ENCODE data around the gene KRT78.
"Not testable (repeated sequence)": the region's sequence is repeated elsewhere in the genome, so short reads cannot be mapped to it uniquely, and the experiment has no call there.

The KRT78 gene

GRCh38 chr12:52809166-52809565 is 39.6 kb downstream of the KRT78 start:
- DNase-seq, result no peak

GRCh38 chr12:52808573-52809160 is 40.1 kb downstream of the KRT78 start:
- no peak for DNase-seq

- no peak for DNase-seq
Observed at GRCh38 chr12:52807544-52808470, 41.0 kb downstream of the KRT78 start.

GRCh38 chr12:52806821-52807543 is 41.8 kb downstream of the KRT78 start:
- DNase-seq, result no peak

GRCh38 chr12:52806169-52806811 is 42.5 kb downstream of the KRT78 start:
- DNase-seq, result no peak

GRCh38 chr12:52805739-52806138 is 43.1 kb downstream of the KRT78 start:
- DNase-seq, result no peak

- no peak for DNase-seq
Observed at GRCh38 chr12:52805000-52805399, 43.8 kb downstream of the KRT78 start.

GRCh38 chr12:52802442-52802841 is 46.4 kb downstream of the KRT78 start:
- no peak for DNase-seq

- DNase-seq, result no peak
Observed at GRCh38 chr12:52801773-52802172, 47.0 kb downstream of the KRT78 start.

GRCh38 chr12:52800259-52800917 is 48.4 kb downstream of the KRT78 start:
- no peak for DNase-seq

- DNase-seq, result no peak
Observed at GRCh38 chr12:52799505-52800211, 49.1 kb downstream of the KRT78 start.

- DNase-seq, result no peak
Observed at GRCh38 chr12:52798671-52799504, 49.9 kb downstream of the KRT78 start.

- DNase-seq, result no peak
Observed at GRCh38 chr12:52798003-52798670, 50.7 kb downstream of the KRT78 start.

- DNase-seq, result no peak
Observed at GRCh38 chr12:52797529-52797894, 51.3 kb downstream of the KRT78 start.

- DNase-seq, result no peak
Observed at GRCh38 chr12:52796839-52797528, 51.8 kb downstream of the KRT78 start.

GRCh38 chr12:52796429-52796794 is 52.4 kb downstream of the KRT78 start:
- DNase-seq, result no peak

- no peak for DNase-seq
Observed at GRCh38 chr12:52795694-52796428, 52.9 kb downstream of the KRT78 start, which contains the start of gene KRT3. Gene KRT3 (minus strand): TSS chr12:52796117. CDS start chr12:52796042, 75 bp downstream.

GRCh38 chr12:52795332-52795674 is 53.5 kb downstream of the KRT78 start:
- DNase-seq, result not testable (repeated sequence)

All from femur (tissue), 1 donor.